GM13976 (cell line): ENCODE data around the gene SRRD.

ENCODE experiments used
- DNase-seq: peaks from one replicate; pipeline ENCODE4 v3.0.0; 2012; ENCODE audit warnings: low spot score
- in situ Hi-C: fragments of 300-500 bp; cut with MboI; formaldehyde crosslinking; loops from one replicate; pipeline ENCODE4 v1.12.0; 2022; ENCODE audit warnings: low sequenced_read_pairs, mixed read lengths, inconsistent platforms; ENCODE audit not compliant: unreplicated experiment
- TF ChIP-seq, protein P1 (sequence below): IDR thresholded peaks from 2 replicates; pipeline ENCODE4 v1.5.1; 2012; ENCODE audit warnings: borderline replicate concordance, mild to moderate bottlenecking; ENCODE audit not compliant: insufficient read depth; ENCODE audit errors: extremely low read depth, missing control alignments, control extremely low read depth

The SRRD gene

DNA sequence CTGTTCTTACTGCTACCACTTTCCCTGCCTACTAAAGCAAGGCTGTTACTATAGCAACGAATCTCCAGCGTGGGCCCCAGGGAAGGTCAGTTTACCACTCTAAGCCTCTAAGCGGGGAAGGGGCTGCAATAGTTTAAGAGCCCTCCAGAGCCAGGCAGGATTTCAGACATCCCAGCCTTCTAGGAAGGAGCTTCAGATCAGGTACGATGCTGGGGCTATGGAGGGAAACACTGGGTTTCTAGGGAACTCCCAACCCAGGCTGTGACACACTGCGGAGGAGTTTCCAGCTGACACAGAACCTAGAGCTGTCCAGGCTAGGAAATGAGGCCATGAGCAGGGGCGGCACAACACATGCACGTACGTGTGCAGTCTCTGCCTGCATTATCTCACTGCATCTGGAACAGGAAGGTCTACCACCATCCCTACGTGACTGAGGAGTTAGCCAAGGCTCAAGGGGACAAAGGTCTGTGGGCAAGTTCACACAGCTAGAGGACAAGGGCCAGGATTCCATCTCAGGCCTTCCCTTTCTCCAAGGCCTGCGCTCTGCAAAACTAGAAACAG is 20.5 kb upstream of the SRRD start:
- DNase-seq: no peak
- TF ChIP-seq, protein P1, sequence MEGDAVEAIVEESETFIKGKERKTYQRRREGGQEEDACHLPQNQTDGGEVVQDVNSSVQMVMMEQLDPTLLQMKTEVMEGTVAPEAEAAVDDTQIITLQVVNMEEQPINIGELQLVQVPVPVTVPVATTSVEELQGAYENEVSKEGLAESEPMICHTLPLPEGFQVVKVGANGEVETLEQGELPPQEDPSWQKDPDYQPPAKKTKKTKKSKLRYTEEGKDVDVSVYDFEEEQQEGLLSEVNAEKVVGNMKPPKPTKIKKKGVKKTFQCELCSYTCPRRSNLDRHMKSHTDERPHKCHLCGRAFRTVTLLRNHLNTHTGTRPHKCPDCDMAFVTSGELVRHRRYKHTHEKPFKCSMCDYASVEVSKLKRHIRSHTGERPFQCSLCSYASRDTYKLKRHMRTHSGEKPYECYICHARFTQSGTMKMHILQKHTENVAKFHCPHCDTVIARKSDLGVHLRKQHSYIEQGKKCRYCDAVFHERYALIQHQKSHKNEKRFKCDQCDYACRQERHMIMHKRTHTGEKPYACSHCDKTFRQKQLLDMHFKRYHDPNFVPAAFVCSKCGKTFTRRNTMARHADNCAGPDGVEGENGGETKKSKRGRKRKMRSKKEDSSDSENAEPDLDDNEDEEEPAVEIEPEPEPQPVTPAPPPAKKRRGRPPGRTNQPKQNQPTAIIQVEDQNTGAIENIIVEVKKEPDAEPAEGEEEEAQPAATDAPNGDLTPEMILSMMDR: no peak
- in situ Hi-C loops: loop anchor here (5.0 kb wide), 1 partner anchor 81 kb away; no protein-coding TSS in a partner anchor

DNA sequence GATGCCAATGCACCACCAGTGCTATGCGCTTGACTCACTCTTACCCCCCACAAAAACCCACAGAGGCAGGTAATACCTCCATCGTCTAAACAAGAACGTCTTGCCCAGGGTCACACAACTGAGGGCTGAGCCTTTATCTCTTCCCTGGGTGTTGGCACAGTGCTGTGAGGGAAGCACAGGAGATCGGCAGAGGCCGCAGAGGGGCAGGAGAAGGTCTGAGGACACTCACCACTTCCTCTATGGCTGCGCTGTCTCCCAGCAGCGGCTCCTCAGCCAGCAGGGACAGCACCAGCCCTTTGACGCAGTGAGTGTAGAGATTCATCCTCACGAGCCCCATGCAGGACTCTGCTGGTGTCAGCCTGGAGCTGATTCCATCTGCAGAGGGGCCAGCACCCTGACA is 20.0 kb upstream of the SRRD start:
- in situ Hi-C loops: loop anchor here (5.0 kb wide), 1 partner anchor 81 kb away; no protein-coding TSS in a partner anchor
- TF ChIP-seq, protein P1: no peak
- DNase-seq: no peak

DNA sequence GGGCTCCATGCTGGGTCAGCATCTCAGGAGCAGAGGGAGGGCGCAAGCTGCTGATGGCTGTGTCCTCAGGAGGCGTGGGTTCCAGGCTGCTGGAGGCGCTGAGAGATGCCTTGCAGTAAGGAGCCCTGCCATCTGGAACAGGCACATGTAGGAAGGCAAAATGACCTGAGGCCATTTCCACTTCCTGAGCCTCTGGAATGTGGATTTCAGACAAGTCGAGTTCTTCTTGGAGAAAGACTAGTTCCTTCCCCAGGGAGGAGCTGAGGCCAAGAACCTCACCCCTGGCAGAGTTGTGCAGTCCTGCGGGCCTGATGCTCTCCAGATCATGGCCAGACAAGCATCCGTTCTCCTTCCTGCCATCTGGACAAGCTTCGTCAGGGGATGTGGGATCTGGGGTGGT is 19.4 kb upstream of the SRRD start:
- TF ChIP-seq, protein P1: no peak
- no peak for DNase-seq
- in situ Hi-C loops: loop anchor here (5.0 kb wide), 1 partner anchor 82 kb away; no protein-coding TSS in a partner anchor

DNA sequence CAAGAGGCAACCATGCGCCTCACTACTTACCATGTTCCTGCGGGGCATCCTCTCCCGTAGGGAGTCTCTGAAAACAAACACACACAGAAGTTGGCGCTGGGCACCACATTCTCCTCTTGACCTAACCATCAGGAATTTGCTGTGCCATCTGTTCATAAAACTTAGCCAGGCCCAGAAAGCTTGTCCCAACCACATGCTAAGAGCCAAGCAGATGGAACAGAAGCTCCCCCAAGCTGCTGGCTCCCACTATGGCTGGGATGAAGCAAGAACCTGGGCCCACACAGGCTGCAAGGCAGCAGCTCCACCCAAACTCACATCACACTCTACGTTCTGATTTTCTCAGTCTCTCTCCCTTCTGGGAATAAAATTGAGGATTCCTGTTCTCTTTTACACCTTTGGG is 17.5 kb upstream of the SRRD start:
- TF ChIP-seq, protein P1: no peak
- in situ Hi-C loops: no loop called here

DNA sequence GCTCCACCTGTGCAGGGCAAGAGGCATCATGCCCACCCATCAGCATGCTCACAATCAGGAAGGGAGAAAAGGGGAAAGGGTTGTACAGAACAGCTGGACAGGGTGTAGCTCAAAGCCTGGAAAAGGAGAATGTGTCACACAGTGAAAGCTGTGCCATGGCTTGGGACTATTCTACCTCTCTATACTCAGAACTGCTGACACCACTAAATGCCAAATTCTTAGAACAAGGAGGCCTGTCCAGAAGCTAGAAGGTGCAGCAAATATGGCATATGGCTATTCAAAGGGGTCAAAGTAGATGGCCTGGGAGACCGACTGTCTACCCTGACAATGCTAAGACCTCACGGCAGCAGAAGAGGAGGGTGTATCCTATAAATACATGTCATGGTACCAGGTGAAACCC is 12.9 kb upstream of the SRRD start:
- in situ Hi-C loops: no loop called here
- TF ChIP-seq, protein P1: no peak
- no peak for DNase-seq

More for the DNA sequence above, 17.5 kb upstream of the SRRD start:
- no peak for DNase-seq

DNA sequence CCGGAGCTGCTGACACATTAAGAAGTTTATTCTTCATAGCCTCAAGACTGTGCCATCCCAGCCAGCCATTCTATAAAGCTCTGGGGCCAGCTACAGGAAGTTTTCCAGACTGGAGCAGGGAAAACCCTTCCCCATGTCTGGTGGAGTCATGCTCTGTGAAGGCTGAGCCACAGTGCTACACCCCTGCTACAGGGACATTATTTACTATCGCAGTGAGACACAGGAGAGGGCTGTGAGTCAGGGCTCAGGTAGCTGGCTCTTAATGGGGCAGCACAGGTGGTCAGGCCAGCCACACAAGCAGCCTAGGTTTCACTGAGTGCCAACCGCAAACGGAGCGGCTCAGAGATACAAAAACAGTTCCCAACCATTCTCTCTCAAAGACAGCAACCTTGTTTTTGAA is 12.2 kb upstream of the SRRD start:
- TF ChIP-seq, protein P1: no peak
- in situ Hi-C loops: no loop called here
- no peak for DNase-seq
